Natural killer cell (primary cell): Measurements from ENCODE around the gene HDAC4. TPM values are rescaled to one million over a fixed set of nuclear protein-coding genes. Genes with fewer than 3 reads are reported as not detected.

Experiments used
- ATAC-seq, 3 donors: fragments of 150-1000 bp in 2 of 3; fragments of 200-7000 bp in 1 of 3; cut with Tn5 transposase; 1 replicate in 1 of 3; 2 replicates in 2 of 3; pipeline ENCODE4 v1.10.0; 2021; ENCODE audit warnings: mild to moderate bottlenecking in 2 of 3, moderate library complexity in 2 of 3
- DNase-seq, 2 donors: peaks; one replicate each; pipeline versions ENCODE4 v3.0.0 to v3.0.0-alpha.2; 2013 to 2021; ENCODE audit warnings: mixed read lengths in 1 of 2
- H3K27ac ChIP-seq: one replicate; pipeline ENCODE4 v1.5.1; 2013; ENCODE audit warnings: mild to moderate bottlenecking, low read length
- H3K27me3 ChIP-seq: one replicate; pipeline ENCODE4 v1.6.1; 2013; ENCODE audit warnings: low read length; ENCODE audit not compliant: control insufficient read depth, insufficient read depth
- H3K36me3 ChIP-seq: one replicate; pipeline ENCODE4 v1.6.1; 2013; ENCODE audit warnings: low read length; ENCODE audit not compliant: control insufficient read depth, insufficient read depth
- H3K4me1 ChIP-seq: one replicate; pipeline ENCODE4 v1.6.1; 2013; ENCODE audit warnings: low read length; ENCODE audit not compliant: control insufficient read depth, insufficient read depth
- H3K4me3 ChIP-seq: one replicate; pipeline ENCODE4 v1.5.1; 2013; ENCODE audit warnings: low read length
- H3K9me3 ChIP-seq: one replicate; pipeline ENCODE4 v1.6.1; 2013; ENCODE audit warnings: low read length; ENCODE audit not compliant: control insufficient read depth, insufficient read depth
- H3K27ac Mint-ChIP-seq, 2 donors: one replicate each; pipeline ENCODE4 v1.8.0; 2022; ENCODE audit warnings: mild to moderate bottlenecking in 2 of 2, mixed read lengths in 2 of 2, moderate library complexity in 1 of 2
- H3K27me3 Mint-ChIP-seq, 2 donors: one replicate each; pipeline ENCODE4 v1.8.0; 2022; ENCODE audit warnings: low read depth in 2 of 2, mixed read lengths in 2 of 2
- H3K36me3 Mint-ChIP-seq: one replicate; pipeline ENCODE4 v1.8.0; 2022; ENCODE audit warnings: mixed read lengths
- H3K4me1 Mint-ChIP-seq, 2 donors: one replicate each; pipeline ENCODE4 v1.8.0; 2022; ENCODE audit warnings: mixed read lengths in 2 of 2
- H3K4me3 Mint-ChIP-seq: one replicate; pipeline ENCODE4 v1.8.0; 2022; ENCODE audit warnings: mild to moderate bottlenecking, moderate library complexity, mixed read lengths
- H3K9me3 Mint-ChIP-seq, 2 donors: one replicate each; pipeline ENCODE4 v1.8.0; 2022; ENCODE audit warnings: mixed read lengths in 2 of 2
- CTCF ChIP-seq: fragments of 200-600 bp; IDR thresholded peaks from one replicate; pipeline ENCODE4 v1.8.0; 2022; ENCODE audit warnings: antibody characterized with exemption
- WGBS: methylation state at CpG from one replicate; pipeline ENCODE4 v1.1.7; 2013; ENCODE audit warnings: missing lambda C conversion rate; ENCODE audit not compliant: insufficient coverage; 5-methylcytosine and 5-hydroxymethylcytosine counted together
- intact Hi-C: fragments of 100-400 bp; cut with micrococcal nuclease; formaldehyde crosslinking; loops from one replicate; pipeline ENCODE4 v1.14.2; 2022
- total RNA-seq, 4 donors: library from RNA; stranded (reverse); fragments of 120-200 nt in 1 of 4; gene quantifications; one replicate each; pipeline versions ENCODE4 v1.2.3 to v1.2.4, GENCODE V29; 2013 to 2022

Gene HDAC4
- total RNA-seq, 3 donors from 2014 or later (not counting 1 experiment from before 2014, with no cell fraction given): 74.9 to 105 (median 100) TPM

GRCh38 chr2:239153806-239154591, 246.8 kb downstream of the HDAC4 start:
- H3K4me1 Mint-ChIP-seq: peaks cover 22 to 34% of the 10 kb centered on the region in 2 donors
- no peak for TF ChIP-seq CTCF
- H3K36me3 Mint-ChIP-seq: no peaks in the 10 kb centered on the region
- H3K27ac Mint-ChIP-seq: no peak overlapping the region
- no peaks in the 10 kb centered on the region for H3K27me3 ChIP-seq
- no peak overlapping the region for H3K4me3 ChIP-seq
- peaks cover 14% of the 10 kb centered on the region for H3K9me3 ChIP-seq
- peaks cover 39% of the 10 kb centered on the region for H3K36me3 ChIP-seq
- H3K27me3 Mint-ChIP-seq: no peaks in the 10 kb centered on the region
- 93% methylated on average over 17 of the region's 17 CpGs for WGBS
- no peak for DNase-seq
- no peak overlapping the region for H3K27ac ChIP-seq
- H3K4me3 Mint-ChIP-seq: no peak overlapping the region
- peaks cover 3 to 7% of the 10 kb centered on the region in 2 donors for H3K9me3 Mint-ChIP-seq
- H3K4me1 ChIP-seq: peaks cover 16% of the 10 kb centered on the region
- ATAC-seq: no peak
- intact Hi-C loops: loop anchor here (5.0 kb wide), 1 partner anchor 113 kb away; no protein-coding TSS in a partner anchor

- no peaks in the 10 kb centered on the region for H3K36me3 Mint-ChIP-seq
- DNase-seq: no peak
Observed at GRCh38 chr2:239152916-239153305, 247.9 kb downstream of the HDAC4 start.

GRCh38 chr2:239152239-239152915, 248.4 kb downstream of the HDAC4 start:
- Histone ChIP-seq H3K9me3 (peaks cover 14% of the 10 kb centered on the region), H3K27me3 (no peaks in the 10 kb centered on the region), H3K36me3 (peaks cover 47% of the 10 kb centered on the region), H3K4me3 (no peak overlapping the region), H3K4me1 (peaks cover 16% of the 10 kb centered on the region), H3K27ac (no peak overlapping the region)
- Mint-ChIP-seq H3K27me3 (no peaks in the 10 kb centered on the region), H3K4me1 (peaks cover 30 to 41% of the 10 kb centered on the region in 2 donors), H3K4me3 (no peak overlapping the region), H3K27ac (no peak overlapping the region), H3K36me3 (no peaks in the 10 kb centered on the region), H3K9me3 (peaks cover 3 to 4% of the 10 kb centered on the region in 2 donors)
- DNase-seq (no peak), ATAC-seq (no peak)
- intact Hi-C loops: loop anchor here (5.0 kb wide), 1 partner anchor 115 kb away; no protein-coding TSS in a partner anchor
- TF ChIP-seq CTCF: no peak
- WGBS: 96% methylated on average over 10 of the region's 10 CpGs

More at GRCh38 chr2:239152916-239153305, 247.9 kb downstream of the HDAC4 start:
- H3K4me3 ChIP-seq: no peak overlapping the region
- H3K36me3 ChIP-seq: peaks cover 43% of the 10 kb centered on the region
- TF ChIP-seq CTCF: no peak
- peaks cover 16% of the 10 kb centered on the region for H3K4me1 ChIP-seq
- Mint-ChIP-seq H3K27me3 (no peaks in the 10 kb centered on the region), H3K4me3 (no peak overlapping the region), H3K9me3 (peaks cover 3 to 4% of the 10 kb centered on the region in 2 donors), H3K4me1 (peaks cover 27 to 39% of the 10 kb centered on the region in 2 donors), H3K27ac (no peak overlapping the region)
- H3K9me3 ChIP-seq: peaks cover 14% of the 10 kb centered on the region
- no peak for ATAC-seq
- WGBS: 98% methylated on average over 7 of the region's 7 CpGs
- intact Hi-C loops: loop anchor here (5.0 kb wide), 1 partner anchor 114 kb away; no protein-coding TSS in a partner anchor
- no peak overlapping the region for H3K27ac ChIP-seq
- no peaks in the 10 kb centered on the region for H3K27me3 ChIP-seq
